ENCODE measurements around the gene TCP11.

The TCP11 gene

DNA sequence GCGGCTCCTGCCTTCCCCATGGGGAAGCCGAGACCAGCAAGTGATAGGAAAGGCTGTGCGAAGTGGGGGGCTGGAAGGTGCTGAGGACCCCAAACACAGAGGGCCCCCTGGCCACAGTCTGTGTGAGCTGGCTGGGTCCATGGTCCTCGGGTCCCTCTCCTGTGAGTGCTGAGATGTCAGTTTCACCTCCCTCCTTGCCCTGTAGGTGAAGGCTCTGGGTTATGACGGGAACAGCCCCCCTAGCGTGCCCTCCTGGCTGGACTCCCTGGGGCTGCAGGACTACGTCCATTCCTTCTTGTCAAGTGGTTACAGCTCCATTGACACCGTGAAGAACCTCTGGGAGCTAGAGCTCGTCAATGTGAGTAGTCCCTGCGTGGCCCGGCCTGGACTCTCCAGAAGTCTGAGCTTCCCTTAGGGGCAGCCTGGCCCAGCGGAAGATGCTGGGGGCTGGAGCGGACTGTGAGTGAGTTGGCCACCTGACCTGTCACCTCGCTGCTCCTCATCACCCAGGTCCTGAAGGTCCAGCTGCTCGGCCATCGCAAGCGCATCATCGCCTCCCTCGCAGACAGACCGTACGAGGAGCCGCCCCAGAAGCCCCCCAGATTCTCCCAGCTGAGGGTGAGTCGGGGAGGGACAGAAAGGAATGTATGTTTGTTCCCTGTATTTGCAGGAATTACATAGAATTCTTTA is 61.7 kb downstream of the TCP11 start:
- DNase-seq = no peak

DNA sequence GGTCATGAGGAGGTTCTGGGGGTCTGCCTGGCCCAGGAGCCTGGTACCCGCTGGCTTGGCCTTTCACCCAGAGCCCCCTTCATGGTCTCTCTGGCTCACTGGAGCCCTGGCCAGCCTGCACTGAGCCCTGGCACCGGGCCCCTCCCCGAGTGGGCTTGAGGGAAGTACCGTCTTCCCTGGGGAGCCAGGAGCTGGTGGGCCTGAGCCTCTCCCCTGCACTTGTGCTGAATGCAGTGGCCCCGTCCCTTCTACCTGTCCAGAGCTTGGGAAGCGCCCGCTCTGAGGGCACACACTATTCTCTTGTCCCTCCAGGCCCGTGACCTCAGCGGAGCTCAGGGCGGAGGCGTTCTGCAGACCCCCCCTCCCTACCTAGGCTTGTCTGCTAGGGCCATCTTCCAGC is 62.2 kb downstream of the TCP11 start:
- no peak for DNase-seq

- no peak for DNase-seq
These were observed 62.8 kb downstream of the TCP11 start for GRCh38 chr6:35078226-35078850.

- DNase-seq = no peak
These were observed 63.4 kb downstream of the TCP11 start for GRCh38 chr6:35077713-35078105.

GRCh38 chr6:35076997-35077712 is 64.0 kb downstream of the TCP11 start:
- DNase-seq = no peak

DNA sequence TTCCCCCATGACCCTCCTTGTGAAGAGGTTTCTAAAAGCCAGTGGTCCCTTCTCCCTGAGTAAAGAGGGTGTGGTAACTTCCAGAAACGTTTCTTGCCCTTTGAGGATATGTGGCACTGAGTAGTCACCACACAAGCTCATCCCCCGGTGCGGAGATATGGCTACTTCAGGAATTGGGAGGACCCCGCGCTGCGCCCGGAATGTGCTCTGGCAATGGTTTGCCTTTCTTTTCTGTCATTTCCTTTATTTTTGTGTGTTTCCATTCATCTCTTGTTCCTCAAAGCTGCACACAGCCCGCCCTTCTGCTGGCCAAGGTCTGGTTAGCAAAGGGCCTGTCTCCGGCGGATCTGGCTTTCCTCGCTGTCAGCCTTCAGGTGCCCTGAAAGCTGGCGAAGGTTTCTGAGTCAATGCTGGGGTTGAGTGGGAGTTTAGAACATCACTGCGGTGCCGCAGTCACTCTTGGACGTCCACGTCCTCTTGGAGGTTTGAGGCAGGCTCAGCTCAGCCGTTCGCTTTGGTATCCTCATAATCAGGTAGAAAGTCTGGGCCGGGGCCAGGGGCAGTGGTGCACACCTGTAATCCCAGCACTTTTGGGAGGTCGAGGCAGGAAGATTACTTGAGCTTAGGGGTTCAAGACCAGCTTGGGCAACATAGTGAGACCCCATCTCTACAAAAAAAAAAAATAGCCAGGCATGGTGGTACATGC is 67.2 kb downstream of the TCP11 start:
- DNase-seq = no peak

DNA sequence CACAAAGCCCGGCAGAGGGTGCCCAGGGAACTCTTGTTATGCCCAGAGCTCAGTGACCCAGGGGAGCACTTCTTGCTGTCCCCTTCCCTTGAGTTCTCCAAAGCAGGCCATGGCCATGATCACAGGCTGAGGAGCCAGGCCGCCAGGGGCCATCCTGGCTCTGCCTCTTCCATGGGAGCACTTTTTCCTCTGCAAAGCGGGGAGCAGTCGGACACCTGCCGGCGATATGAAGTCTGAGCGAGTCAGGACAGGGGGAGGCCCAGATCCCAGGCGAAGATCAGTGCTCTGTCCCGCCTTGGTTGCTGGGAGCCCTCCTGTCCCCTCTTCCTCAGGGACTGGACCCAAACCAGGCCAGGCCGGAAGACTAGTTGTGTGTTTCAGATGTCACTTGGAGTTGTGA is 67.9 kb downstream of the TCP11 start:
- no peak for DNase-seq

DNA sequence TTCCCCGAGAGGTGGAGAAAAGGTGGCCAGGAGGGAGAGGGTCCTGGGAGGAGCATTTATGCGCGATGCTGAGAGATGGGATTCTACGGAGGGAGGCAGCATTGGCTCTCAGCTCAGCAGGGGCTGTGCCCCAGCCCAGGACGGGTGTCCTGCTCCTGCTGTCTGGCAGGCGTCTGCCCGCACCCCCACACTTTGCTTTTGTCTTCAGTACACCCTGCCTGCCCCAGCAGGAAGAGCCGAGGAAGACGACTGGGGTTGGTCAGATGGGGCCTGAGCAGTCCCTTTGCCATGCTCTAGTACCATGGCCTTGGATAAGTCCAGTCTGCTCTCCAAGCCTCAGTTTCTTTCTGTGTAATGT is 68.5 kb downstream of the TCP11 start:
- no peak for DNase-seq

DNA sequence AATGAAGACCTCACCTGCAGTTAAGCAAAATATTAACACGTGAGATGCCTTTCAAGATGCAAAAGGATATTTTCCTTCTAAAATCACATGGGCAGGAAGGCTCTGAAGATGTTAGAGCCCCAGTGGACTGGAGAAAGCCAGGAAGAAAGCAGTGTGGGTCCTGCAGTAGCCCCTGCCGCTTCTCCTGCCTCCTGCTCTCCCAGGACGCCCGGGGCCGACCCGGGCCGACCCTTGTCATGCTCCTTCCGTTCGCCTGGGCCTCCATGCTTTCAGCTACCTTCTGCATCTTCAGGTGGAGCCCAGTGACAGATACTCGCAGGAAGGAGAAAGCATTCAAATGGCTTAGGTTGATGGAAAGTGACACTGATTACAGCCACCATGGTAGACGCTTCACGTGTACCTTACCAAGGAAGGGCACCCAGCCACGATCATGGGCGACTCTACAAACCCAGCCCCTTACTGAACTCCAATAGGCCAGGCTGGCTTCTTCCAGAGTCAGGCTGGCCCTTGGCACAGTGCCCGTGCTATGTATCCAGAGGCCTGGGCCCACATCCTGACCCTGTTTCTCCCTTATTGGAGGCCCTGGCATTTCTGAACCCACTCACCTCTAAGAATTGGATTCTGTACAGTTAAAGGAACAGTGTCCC is 69.0 kb downstream of the TCP11 start:
- no peak for DNase-seq

GRCh38 chr6:35071347-35071994 is 69.7 kb downstream of the TCP11 start:
- DNase-seq = no peak

DNA sequence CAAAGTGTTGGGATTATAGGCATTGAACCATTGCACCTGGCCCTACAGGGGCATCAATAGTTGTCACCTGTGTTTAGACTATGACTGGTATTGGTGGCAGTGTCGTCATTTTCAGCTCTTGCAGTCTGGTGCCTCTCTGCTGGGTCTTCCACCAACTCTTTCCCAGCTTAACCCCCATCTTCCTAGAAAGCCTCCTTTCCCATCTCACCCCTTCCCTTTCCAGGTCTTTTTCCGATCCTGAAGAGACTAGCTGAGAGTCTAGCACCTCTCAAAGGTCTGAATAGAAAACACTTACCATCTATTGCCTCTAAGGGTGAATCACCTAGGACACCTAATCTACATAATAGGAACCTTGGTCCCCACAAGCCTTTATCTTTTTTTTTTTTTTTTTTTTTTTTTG is 71.0 kb downstream of the TCP11 start:
- DNase-seq = no peak

DNA sequence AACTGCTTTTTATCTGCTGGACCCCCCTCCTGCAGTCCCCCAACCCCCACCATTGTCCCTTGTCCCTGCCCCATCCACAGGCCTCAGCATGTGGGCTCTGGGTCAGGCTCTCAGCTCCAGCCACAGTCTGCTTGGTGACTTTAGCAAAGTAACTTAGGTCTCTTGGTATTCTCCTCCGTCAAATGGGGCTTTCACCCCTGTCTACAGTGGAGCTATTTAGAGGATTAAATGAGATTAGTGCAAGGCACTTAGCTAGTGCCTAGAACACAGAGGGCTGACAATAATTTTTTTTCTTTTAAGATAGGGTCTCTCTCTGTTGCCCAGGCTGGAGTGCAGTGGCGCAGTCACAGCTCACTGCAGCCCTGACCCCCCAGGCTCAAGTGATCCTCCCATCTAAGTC is 71.9 kb downstream of the TCP11 start:
- no peak for DNase-seq

DNA sequence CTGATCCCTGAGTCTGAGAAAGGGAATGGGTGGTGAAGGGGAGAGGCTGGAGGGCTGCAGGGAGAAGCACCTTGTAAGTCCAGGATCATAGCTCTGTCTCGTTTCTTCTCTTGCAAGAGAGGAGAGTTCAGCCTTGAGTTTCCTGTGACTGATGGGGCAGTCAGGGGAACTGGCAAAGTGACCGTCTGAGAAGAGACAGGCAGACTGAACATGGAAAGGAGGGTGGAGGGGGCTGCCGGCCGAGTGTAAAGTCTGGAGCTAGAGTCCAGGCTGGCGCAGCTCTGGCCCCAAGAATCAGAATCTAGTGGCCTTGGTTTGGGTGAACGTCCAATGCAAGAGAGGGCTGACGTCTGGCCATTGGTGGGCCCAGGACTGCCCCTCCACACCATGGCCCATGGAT is 72.5 kb downstream of the TCP11 start:
- no peak for DNase-seq

DNA sequence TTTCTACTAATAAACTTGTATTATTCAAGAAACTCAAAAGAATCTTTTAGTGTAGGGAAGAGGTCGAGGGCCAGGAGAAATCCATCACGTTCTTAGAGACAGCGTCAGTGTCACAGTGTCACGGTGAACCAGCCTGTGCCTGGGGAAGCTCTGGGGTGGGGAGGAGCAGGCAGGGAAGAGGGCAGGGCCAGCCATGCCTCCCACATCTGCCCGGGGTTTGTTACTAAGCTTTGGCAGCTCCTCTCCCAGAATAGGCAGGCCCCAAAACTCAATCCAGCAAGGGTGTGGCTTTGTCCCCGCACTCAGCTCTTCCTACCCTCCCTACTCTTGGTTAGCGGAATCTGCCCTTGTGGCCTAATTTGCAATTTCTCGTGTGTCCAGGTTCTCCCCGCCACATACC is 72.9 kb downstream of the TCP11 start:
- no peak for DNase-seq

Data from T-helper 1 cell (primary cell).